ENCODE results near the gene ZMYND8.

Gene ZMYND8

GRCh38 chr20:47358672-47359529, 2.4 kb upstream of the ZMYND8 start:
- H3K4me3 ChIP-seq (ENCODE audit: low read depth, low read length): no peak overlapping the region

GRCh38 chr20:47358039-47358671, 1.7 kb upstream of the ZMYND8 start:
- no peak for TF ChIP-seq CTCF (IDR thresholded peaks at IDR 0.05; ENCODE audit: borderline replicate concordance, insufficient read depth, low read depth, low read length)
- no peak overlapping the region for H3K4me3 ChIP-seq (ENCODE audit: low read depth, low read length)

More at GRCh38 chr20:47358672-47359529, 2.4 kb upstream of the ZMYND8 start:
- no peak for TF ChIP-seq CTCF (IDR thresholded peaks at IDR 0.05; ENCODE audit: borderline replicate concordance, insufficient read depth, low read depth, low read length)

- TF ChIP-seq CTCF (IDR thresholded peaks at IDR 0.05; ENCODE audit: borderline replicate concordance, insufficient read depth, low read depth, low read length): no peak
- no peak overlapping the region for H3K4me3 ChIP-seq (ENCODE audit: low read depth, low read length)
Observed at GRCh38 chr20:47357296-47358038, 968 bp upstream of the ZMYND8 start.

DNA sequence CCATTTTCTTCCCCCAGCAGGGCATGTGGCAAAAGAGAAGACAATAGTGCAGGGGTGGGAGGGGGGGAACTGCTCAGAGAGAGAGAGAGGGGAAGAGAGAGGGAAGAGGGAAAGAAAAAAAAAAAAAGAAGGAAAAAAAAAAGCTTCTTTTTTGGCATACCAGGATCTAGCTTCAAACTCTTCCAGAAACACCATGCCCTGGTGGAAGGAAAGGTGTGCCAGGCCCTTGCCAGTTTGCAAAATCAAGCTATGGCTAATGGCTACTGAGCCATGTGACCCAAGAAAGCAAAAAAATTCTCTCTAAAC, 326 bp downstream of the ZMYND8 start:
- TF ChIP-seq CTCF (IDR thresholded peaks at IDR 0.05; ENCODE audit: borderline replicate concordance, insufficient read depth, low read depth, low read length): no peak
- peak overlapping the region; percentile 54 for H3K4me3 ChIP-seq (ENCODE audit: low read depth, low read length)

DNA sequence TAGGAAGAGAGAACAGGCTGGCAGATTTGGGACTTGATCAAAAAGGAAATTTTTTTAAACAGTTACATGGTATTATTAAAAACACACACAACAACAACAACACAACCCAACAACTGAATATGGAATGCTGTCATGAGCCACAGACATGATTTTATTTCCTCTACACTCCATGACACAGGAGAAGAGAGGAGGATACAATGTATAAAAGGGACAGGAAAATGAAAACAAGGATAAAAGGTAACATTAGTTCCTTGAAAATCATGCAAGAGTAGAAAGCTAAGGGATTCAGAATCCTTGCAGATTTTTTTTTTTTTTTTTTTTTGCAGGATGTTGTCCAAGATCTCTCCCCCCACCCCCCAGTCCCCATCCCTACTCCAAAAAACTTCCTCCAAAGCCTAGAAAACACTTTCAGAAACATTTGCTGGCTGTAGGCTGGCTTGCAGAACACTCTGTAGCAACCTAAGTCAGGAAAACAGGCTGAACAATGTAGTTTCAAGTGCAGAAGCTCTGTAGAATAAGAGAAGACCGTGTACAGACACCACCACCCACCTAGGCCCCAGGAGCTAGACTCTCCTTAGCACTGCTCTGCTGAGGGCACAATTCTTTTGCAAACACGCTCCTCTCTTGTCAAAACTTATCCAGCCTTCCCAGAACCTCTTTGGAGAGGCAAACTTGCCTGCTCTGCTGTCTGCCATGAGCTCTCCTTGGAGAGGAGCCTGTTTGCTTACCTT, 845 bp downstream of the ZMYND8 start:
- peak overlapping the region; percentile 54 for H3K4me3 ChIP-seq (ENCODE audit: low read depth, low read length)
- TF ChIP-seq CTCF (IDR thresholded peaks at IDR 0.05; ENCODE audit: borderline replicate concordance, insufficient read depth, low read depth, low read length): no peak

DNA sequence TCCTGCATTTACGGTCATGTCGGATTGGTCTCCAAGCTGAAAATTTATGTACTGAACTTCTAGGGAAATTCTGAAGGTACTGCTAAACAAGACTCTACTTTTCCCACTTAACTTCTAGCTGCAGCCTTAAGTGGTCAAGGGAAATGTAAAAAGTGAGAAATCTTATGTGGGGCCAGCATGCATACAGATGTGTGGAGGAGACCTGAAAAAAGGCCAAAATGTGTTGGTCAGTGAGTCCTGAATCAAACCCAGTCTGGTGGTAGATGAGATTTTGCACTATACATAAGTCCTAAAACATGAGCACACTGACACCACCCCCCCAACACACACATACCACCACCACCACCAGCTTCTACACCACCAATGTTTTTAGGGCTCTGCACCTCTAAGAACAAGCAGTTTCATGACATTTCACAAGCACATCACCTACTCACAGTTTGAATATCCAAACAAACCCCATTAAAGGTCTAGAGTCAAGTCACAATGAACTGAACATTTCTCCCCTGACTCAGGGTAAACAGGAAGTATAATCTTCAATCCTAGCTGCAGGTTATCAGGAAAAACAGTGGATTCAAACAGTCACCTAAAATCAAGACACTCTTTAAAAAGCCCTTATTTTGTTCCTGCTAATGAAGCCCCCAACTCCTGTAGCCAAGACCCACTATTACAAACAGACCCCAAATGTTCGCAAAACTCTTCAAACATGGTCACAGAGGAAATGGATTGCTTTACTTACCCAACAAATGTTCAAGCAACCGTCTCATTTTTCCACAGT, 1.6 kb downstream of the ZMYND8 start:
- no peak for TF ChIP-seq CTCF (IDR thresholded peaks at IDR 0.05; ENCODE audit: borderline replicate concordance, insufficient read depth, low read depth, low read length)
- peak overlapping the region; percentile 54 for H3K4me3 ChIP-seq (ENCODE audit: low read depth, low read length)

Measured in GM12875 (cell line).